ENCODE measurements around the gene SBK2. TPM values are rescaled to one million over a fixed set of nuclear protein-coding genes. Genes with fewer than 3 reads are reported as not detected.

Gene SBK2
- total RNA-seq, 2 experiments from 2014 or later, result not detected

- H3K4me1 ChIP-seq (ENCODE audit: insufficient read depth, low read length, poor library complexity, severe bottlenecking), result no peaks in the 10 kb centered on the region
- POLR2A ChIA-PET, result no interaction called here
- H4K20me1 ChIP-seq (ENCODE audit: insufficient read depth, low read length), result no peaks in the 10 kb centered on the region
- DNase-seq (ENCODE audit: low spot score), result no peak
- no peaks in the 10 kb centered on the region for H3K9me2 ChIP-seq (ENCODE audit: insufficient read depth, low read length)
- no peak overlapping the region for H3K27ac ChIP-seq (ENCODE audit: low read depth, low read length, poor library complexity, severe bottlenecking)
- no peak overlapping the region for H3K4me3 ChIP-seq (ENCODE audit: low read depth, low read length, poor library complexity, severe bottlenecking)
- CTCF ChIA-PET (ENCODE audit: unreplicated experiment), result no interaction called here
- H3K36me3 ChIP-seq (ENCODE audit: insufficient read depth, low read length), result no peaks in the 10 kb centered on the region
- BruUV-seq (replicated peaks), result no TSS peak
- intact Hi-C loops (cut with micrococcal nuclease; ENCODE audit: unreplicated experiment), result no loop called here
- H3K4me2 ChIP-seq (ENCODE audit: low read length), result no peak overlapping the region
- no peaks in the 10 kb centered on the region for H3K9me3 ChIP-seq (ENCODE audit: low read length)
- TF ChIP-seq EZH2phosphoT487 (IDR thresholded peaks at IDR 0.05; ENCODE audit: borderline replicate concordance, low read depth, low read length), result no peak
- TF ChIP-seq CTCF (conservative IDR thresholded peaks at IDR 0.05; ENCODE audit: low read length), result no peak
- H2AFZ ChIP-seq (ENCODE audit: low read length), result no peak overlapping the region
- no peaks in the 10 kb centered on the region for H3K79me2 ChIP-seq (ENCODE audit: insufficient read depth, low read depth, low read length)
Measured at GRCh38 chr19:55559684-55560083, 22.8 kb upstream of the SBK2 start.

DNA sequence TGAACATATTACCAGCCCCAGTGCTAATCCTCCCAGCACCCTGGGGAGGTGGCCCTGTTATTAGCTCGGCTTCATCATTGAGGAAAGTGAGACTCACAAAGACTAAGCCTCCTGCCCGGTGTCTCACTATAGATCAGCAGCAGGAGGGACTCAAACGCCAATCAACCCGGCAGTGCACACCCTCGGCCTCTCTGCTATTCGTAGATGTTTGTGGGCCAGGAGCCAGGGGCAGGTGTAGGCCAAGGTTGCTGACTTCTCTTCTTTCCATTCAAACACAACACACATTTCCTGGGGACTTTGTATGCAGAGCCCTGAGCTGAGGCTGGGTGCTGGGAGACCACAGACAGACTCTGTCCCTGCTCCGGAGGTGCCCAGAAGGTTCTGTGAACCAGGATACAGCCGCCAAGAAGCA lies 17.8 kb upstream of the SBK2 start:
- TF ChIP-seq EZH2phosphoT487 (IDR thresholded peaks at IDR 0.05; ENCODE audit: borderline replicate concordance, low read depth, low read length), result no peak
- no peak for TF ChIP-seq CTCF (conservative IDR thresholded peaks at IDR 0.05; ENCODE audit: low read length)
- H2AFZ ChIP-seq (ENCODE audit: low read length), result no peak overlapping the region
- BruUV-seq (replicated peaks), result no TSS peak
- peaks cover 4% of the 10 kb centered on the region for H3K4me1 ChIP-seq (ENCODE audit: insufficient read depth, low read length, poor library complexity, severe bottlenecking)
- H3K4me2 ChIP-seq (ENCODE audit: low read length), result no peak overlapping the region
- CTCF ChIA-PET (ENCODE audit: unreplicated experiment), result no interaction called here
- no peak overlapping the region for H3K27ac ChIP-seq (ENCODE audit: low read depth, low read length, poor library complexity, severe bottlenecking)
- H3K36me3 ChIP-seq (ENCODE audit: insufficient read depth, low read length), result no peaks in the 10 kb centered on the region
- H3K4me3 ChIP-seq (ENCODE audit: low read depth, low read length, poor library complexity, severe bottlenecking), result no peak overlapping the region
- DNase-seq (ENCODE audit: low spot score), result no peak
- H3K9me2 ChIP-seq (ENCODE audit: insufficient read depth, low read length), result no peaks in the 10 kb centered on the region
- no peaks in the 10 kb centered on the region for H4K20me1 ChIP-seq (ENCODE audit: insufficient read depth, low read length)
- intact Hi-C loops (cut with micrococcal nuclease; ENCODE audit: unreplicated experiment), result no loop called here
- no peaks in the 10 kb centered on the region for H3K79me2 ChIP-seq (ENCODE audit: insufficient read depth, low read depth, low read length)
- no peaks in the 10 kb centered on the region for H3K9me3 ChIP-seq (ENCODE audit: low read length)
- POLR2A ChIA-PET, result no interaction called here

DNA sequence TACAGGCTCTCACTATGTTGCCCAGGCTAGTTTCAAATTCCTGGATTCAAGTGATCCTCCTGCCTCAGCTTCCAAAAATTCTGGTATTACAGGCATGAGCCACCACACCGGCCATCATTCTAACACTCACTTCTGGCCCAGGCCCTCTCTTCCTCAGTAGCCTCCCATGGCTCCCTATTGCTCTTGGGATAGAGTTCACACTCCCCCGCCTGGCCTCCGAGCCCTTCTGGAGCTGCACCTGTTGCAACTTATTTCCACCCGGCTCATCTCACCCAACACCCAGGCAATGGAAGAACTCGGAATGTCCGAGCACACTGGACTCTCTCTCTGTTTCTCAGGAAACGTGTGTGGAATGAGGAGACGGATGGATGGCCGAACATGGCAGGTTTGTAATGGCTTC lies 17.4 kb upstream of the SBK2 start:
- Histone ChIP-seq H3K4me3 (ENCODE audit: low read depth, low read length, poor library complexity, severe bottlenecking) (no peak overlapping the region), H3K9me2 (ENCODE audit: insufficient read depth, low read length) (no peaks in the 10 kb centered on the region), H3K9me3 (ENCODE audit: low read length) (no peaks in the 10 kb centered on the region), H2AFZ (ENCODE audit: low read length) (no peak overlapping the region), H3K4me2 (ENCODE audit: low read length) (no peak overlapping the region), H3K36me3 (ENCODE audit: insufficient read depth, low read length) (no peaks in the 10 kb centered on the region), H3K4me1 (ENCODE audit: insufficient read depth, low read length, poor library complexity, severe bottlenecking) (peaks cover 8% of the 10 kb centered on the region), H3K79me2 (ENCODE audit: insufficient read depth, low read depth, low read length) (no peaks in the 10 kb centered on the region), H3K27ac (ENCODE audit: low read depth, low read length, poor library complexity, severe bottlenecking) (no peak overlapping the region), H4K20me1 (ENCODE audit: insufficient read depth, low read length) (no peaks in the 10 kb centered on the region)
- no peak for DNase-seq (ENCODE audit: low spot score)
- intact Hi-C loops (cut with micrococcal nuclease; ENCODE audit: unreplicated experiment), result no loop called here
- TF ChIP-seq EZH2phosphoT487 (IDR thresholded peaks at IDR 0.05; ENCODE audit: borderline replicate concordance, low read depth, low read length), result no peak
- TF ChIP-seq CTCF (conservative IDR thresholded peaks at IDR 0.05; ENCODE audit: low read length), result no peak
- POLR2A ChIA-PET, result no interaction called here
- CTCF ChIA-PET (ENCODE audit: unreplicated experiment), result no interaction called here
- no TSS peak for BruUV-seq (replicated peaks)

All from OCI-LY7 (cell line).